GM18870 (cell line): ENCODE results near the gene DOK5.
"Not testable (repeated sequence)": the region's sequence is repeated elsewhere in the genome, so short reads cannot be mapped to it uniquely, and the experiment has no call there.

Experiments used
- ATAC-seq: cut with Tn5 transposase; IDR thresholded peaks from one replicate; pipeline ENCODE4 v1.9.1; 2021; ENCODE audit warnings: moderate library complexity; ENCODE audit not compliant: unreplicated experiment

Gene DOK5

DNA sequence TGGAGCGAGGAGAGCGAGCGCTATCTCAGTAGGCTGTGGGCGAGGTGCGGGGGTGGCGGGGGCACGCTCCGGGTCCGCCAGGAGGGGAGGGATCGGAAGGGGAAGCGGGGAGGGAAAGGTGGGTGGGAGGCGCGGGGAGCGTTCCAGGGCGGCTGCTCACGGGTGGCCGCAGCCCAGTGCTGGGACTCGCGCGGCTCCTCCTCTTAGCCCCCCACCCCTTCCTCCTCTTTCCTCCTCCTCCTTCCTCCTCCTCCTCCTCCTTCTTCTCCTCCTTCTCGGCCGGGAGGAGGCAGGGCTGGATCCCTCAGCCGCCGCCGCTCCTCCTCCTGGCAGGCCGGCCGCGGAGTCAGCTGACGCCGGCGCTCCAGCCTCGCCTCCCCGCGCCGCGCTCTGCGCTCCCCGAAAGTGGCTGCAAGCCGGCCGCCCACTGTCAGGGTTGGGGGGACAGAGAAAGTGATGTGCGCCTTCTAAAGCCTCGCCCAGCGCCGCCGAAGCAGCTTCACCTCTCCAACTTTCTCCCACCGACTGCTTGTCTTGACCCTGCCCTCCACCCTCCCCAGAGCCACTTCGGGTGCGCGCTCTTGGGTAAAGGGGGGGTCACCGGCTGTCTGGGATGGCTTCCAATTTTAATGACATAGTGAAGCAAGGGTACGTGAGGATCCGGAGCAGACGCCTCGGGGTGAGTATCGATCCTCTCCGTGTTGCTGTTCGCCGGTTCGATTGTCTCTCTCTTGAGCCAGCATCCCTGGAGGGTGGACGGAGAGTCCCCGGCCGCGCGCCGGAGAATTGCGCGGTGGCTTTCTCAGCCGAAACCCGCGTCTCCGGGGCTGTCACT lies at the start of gene DOK5:
DOK5 (plus strand) TSS at position 260 of the 835 bp plus-strand sequence; CDS start at position 614, 354 bp downstream.
- ATAC-seq = no peak

DNA sequence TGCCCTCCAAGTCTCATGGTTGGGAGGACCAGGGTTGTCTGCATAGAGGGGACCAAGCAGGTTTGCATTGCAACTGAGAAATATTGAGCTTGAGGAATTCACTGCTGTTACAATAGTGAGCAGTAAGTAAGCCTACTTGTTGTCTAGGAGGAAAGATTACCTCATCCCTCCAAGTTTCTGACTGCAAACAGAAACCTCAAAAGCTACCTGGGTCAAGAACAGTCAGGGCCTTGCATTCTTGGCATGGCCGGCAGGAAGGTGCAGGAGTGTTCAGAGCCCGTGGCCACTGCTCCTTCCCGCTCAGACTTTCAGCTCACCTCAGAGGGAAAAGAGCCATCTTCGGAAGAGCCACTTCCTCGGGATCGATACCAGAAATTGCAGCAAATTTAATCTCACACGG lies 46.0 kb upstream of the DOK5 start:
- no peak for ATAC-seq

GRCh38 chr20:54431156-54431944 lies 44.0 kb upstream of the DOK5 start:
- no peak for ATAC-seq

GRCh38 chr20:54432966-54433365 lies 42.4 kb upstream of the DOK5 start:
- no peak for ATAC-seq

- no peak for ATAC-seq
Measured at GRCh38 chr20:54433636-54434035, 41.8 kb upstream of the DOK5 start.

DNA sequence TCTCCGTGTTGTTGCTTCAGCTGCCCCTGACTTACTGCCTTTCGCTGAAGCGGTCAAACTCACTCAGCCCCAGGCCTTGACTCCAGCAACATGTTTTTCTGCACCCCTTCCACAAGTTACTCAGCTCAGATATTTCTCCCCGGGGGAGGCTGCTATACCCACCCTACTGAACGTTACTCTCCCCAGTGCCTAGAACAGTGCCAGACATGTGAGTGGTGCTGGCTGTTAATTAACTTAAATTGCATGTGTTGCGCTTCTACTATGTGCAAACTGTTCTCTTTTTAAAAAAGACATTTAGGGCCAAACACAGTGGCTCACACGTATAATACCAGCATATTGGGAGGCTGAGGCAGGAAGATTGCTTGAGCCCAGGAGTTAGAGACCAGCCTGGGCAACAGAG lies 41.2 kb upstream of the DOK5 start:
- no peak for ATAC-seq

DNA sequence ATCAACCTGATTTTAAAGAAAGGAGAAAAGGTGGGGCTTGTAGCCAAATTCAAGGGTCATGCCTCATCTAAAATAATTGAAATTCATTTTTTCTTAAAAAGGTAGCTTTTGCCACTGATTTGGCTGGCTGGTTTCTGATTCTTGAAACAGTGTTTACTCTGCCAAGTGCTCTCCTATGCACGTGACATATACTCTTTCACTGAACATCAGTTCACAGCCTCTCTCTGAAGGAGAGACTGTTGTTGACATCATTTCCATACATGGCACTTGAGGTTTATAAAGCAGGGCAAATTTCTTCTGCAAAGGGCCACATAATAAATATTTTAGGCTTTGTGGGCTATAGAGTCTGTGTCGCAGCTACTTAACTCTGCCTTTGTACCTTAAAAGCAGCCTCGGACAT lies 40.4 kb upstream of the DOK5 start:
- no peak for ATAC-seq

- not testable (repeated sequence) for ATAC-seq
Measured at GRCh38 chr20:54436410-54436809, 39.0 kb upstream of the DOK5 start.

- no peak for ATAC-seq
Measured at GRCh38 chr20:54438166-54438565, 37.2 kb upstream of the DOK5 start.

DNA sequence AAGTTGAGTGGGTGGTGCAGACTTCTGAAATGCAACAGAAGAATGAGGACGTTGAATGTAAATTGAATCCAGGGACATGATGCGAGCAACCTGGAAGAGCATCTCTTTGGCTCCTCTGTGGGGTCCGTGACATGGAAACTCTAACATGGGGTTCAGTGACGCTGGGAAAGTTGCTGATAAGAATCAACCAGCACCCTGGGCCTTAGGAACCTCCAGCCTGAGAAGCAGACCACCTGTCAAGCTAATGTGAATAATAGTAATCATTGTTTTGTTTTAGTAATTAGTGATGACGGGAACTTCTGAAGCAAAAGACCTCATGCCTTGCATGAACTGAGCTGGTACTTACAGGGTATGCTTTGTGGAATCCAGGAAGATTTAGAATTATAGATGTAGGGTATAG lies 25.2 kb upstream of the DOK5 start:
- no peak for ATAC-seq

- ATAC-seq = no peak
Measured at GRCh38 chr20:54451171-54451570, 24.2 kb upstream of the DOK5 start.

- no peak for ATAC-seq
Measured at GRCh38 chr20:54452277-54452676, 23.1 kb upstream of the DOK5 start.

DNA sequence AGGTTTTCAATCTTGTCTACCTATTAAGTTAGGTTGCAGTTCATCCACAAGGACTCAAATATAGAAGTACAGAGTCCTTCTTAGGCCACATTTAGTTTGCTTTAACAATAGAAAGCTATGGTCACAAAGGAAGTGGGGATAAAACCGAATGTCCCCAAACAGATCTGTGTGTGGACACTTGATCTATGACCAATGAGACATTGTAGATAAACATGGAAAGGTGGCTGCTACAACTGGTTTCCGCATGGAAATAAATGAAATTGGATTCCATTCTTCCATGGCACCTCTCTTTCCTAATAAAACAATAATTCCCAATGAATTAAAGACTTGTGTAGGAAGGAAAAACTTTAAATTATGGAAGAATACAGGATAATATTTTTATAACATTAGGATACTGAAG lies 20.4 kb upstream of the DOK5 start:
- no peak for ATAC-seq

- ATAC-seq = no peak
Measured at GRCh38 chr20:54456423-54456822, 19.0 kb upstream of the DOK5 start.

DNA sequence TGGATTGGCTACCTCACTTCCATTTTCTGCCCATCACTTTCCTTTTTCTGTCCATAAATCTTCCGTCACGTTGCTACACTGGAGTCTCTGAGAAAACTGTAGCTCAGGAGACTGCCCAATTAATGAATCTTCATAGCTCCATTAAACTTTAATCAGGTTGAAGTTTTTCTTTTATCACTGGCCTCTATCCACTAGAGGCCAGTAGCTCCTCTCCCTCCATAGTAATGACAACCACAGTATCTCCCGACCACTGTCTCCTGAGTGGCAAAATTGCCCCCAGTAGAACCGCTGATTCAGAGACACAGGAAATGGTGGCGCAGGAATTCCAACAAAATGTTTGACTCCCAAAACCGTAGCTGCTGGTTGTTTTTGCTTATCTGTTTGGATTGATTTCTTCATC lies 18.4 kb upstream of the DOK5 start:
- no peak for ATAC-seq

DNA sequence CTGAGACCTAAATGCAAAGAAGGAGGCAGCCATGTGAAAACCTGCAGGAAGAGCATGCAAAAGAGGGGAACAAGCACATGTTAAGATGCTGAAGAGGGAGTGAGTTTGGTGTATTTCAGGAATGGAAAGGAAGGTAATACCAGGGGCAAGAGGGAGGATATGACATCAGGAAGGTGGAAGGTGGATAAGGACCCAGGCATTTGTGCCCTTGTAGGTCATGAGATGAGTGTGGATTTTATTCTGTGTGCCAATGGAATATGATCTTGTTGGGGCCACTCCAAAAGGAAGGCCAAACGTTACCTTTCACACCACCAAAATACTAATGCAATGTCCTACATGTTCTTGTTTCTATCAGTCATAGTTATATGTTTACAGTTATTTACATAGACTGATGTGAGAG lies 17.2 kb upstream of the DOK5 start:
- no peak for ATAC-seq

GRCh38 chr20:54459279-54459678 lies 16.1 kb upstream of the DOK5 start:
- ATAC-seq = no peak

DNA sequence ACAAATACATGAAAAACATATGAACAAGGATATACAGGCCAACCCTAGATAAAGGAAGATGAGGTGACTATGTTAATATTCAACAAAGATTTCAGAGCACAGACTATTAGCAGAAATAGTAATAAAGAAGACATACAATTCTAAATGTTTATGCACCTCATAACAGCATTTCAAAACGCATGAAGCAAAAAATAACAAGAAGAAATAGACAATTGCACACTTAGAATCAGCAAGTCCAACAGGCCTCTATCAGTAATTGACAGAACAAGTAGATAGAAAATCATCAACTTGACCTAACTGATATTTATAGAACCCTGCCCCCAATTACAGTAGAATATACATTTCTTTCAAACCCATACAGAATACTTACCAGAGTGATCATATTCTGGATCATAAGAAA lies 11.4 kb upstream of the DOK5 start:
- no peak for ATAC-seq

GRCh38 chr20:54466127-54466526 lies 9.3 kb upstream of the DOK5 start:
- no peak for ATAC-seq

- no peak for ATAC-seq
Measured at GRCh38 chr20:54467622-54468021, 7.8 kb upstream of the DOK5 start.

DNA sequence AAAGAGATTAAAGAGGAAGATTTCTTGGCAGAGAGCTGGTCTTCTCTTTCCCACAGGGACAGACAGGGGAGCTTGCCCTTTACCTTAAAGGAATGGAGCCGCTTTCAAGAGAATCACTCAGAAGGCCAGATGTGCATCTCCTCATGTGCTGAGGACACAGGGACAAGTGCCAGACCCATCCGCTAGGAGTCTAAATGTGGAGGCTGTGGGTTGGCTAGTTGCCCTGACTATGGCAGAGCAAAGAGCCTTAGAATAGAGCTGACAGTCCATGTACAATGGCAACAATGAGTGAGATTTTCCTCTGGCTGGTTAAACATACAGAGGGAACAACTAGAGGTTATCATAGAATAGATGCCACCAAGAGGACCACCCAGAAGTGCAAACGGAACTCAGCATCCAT lies 7.3 kb upstream of the DOK5 start:
- ATAC-seq = no peak

GRCh38 chr20:54469293-54469692 lies 6.1 kb upstream of the DOK5 start:
- ATAC-seq = no peak
